ENCODE data around the gene MXD3. TPM values are rescaled to one million over a fixed set of nuclear protein-coding genes. Genes with fewer than 3 reads are reported as not detected.

Gene MXD3
- total and polyA plus RNA-seq, 2 donors (not counting 1 experiment from before 2014, with no cell fraction given), result 1.8 to 6.6 TPM

- TF ChIP-seq EZH2 (IDR thresholded peaks at IDR 0.05; ENCODE audit: low read length, missing control alignments) (no peak), CTCF (conservative IDR thresholded peaks at IDR 0.05 in 1 of 2, IDR thresholded peaks at IDR 0.05 in 1 of 2; ENCODE audit: low read depth in 1 of 2, low read length in 2 of 2) (no peak)
- Histone ChIP-seq H3K9me3 (ENCODE audit: control insufficient read depth, insufficient read depth, low read depth, low read length) (no peaks in the 10 kb centered on the region), H3K9ac (ENCODE audit: insufficient read depth, low read length) (no peak overlapping the region), H2AFZ (ENCODE audit: low read length) (no peak overlapping the region), H3K79me2 (ENCODE audit: control insufficient read depth, insufficient read depth, low read length) (no peaks in the 10 kb centered on the region), H3K4me1 (ENCODE audit: control insufficient read depth, extremely low read depth, insufficient read depth, low read length) (peaks cover 6% of the 10 kb centered on the region), H3K4me3 (replicated peaks in 1 of 4; ENCODE audit: control extremely low read depth in 1 of 4, insufficient read depth in 1 of 4, low read depth in 3 of 4, low read length in 4 of 4) (no peak overlapping the region), H3K4me2 (ENCODE audit: extremely low read depth, insufficient read depth, low read length) (no peak overlapping the region), H4K20me1 (ENCODE audit: control insufficient read depth, extremely low read depth, insufficient read depth, low read length) (no peaks in the 10 kb centered on the region), H3K27ac (ENCODE audit: insufficient read depth, low read length) (no peak overlapping the region), H3K27me3 (ENCODE audit: control insufficient read depth, insufficient read depth, low read length) (no peaks in the 10 kb centered on the region), H3K36me3 (ENCODE audit: control insufficient read depth, insufficient read depth, low read length) (peaks cover 18% of the 10 kb centered on the region)
- no peak for DNase-seq (ENCODE audit: low read depth in 2 of 2)
Observed at GRCh38 chr5:177269232-177269895, 42.3 kb downstream of the MXD3 start.

DNA sequence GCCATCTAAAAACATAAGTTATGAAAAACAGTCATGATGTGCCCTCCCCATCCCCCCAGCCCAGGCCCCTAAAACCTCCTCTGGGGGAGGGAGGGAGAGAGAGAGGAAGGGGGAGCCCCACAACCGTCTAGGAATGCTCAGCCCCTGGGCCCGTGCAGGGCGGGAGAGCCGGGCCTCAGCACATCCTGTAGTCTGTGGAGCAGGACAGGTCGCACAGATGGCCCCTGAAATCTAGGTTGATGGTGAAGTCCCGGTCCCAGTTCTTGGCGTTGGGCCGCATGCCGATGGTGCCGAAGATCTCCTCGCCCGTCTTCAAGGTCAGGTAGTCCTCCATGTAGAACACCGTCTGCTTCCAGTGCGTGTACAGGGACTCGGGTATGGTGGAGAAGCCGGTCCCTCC is 46.3 kb downstream of the MXD3 start:
- DNase-seq (ENCODE audit: low read depth in 2 of 2), result no peak
- Histone ChIP-seq H3K27ac (ENCODE audit: insufficient read depth, low read length) (no peak overlapping the region), H3K79me2 (ENCODE audit: control insufficient read depth, insufficient read depth, low read length) (no peaks in the 10 kb centered on the region), H4K20me1 (ENCODE audit: control insufficient read depth, extremely low read depth, insufficient read depth, low read length) (no peaks in the 10 kb centered on the region), H3K4me2 (ENCODE audit: extremely low read depth, insufficient read depth, low read length) (no peak overlapping the region), H2AFZ (ENCODE audit: low read length) (no peak overlapping the region), H3K4me1 (ENCODE audit: control insufficient read depth, extremely low read depth, insufficient read depth, low read length) (no peaks in the 10 kb centered on the region), H3K9me3 (ENCODE audit: control insufficient read depth, insufficient read depth, low read depth, low read length) (no peaks in the 10 kb centered on the region), H3K9ac (ENCODE audit: insufficient read depth, low read length) (no peak overlapping the region), H3K27me3 (ENCODE audit: control insufficient read depth, insufficient read depth, low read length) (no peaks in the 10 kb centered on the region), H3K36me3 (ENCODE audit: control insufficient read depth, insufficient read depth, low read length) (peaks cover 16% of the 10 kb centered on the region), H3K4me3 (replicated peaks in 1 of 4; ENCODE audit: control extremely low read depth in 1 of 4, insufficient read depth in 1 of 4, low read depth in 3 of 4, low read length in 4 of 4) (no peak overlapping the region)
- TF ChIP-seq EZH2 (IDR thresholded peaks at IDR 0.05; ENCODE audit: low read length, missing control alignments) (no peak), CTCF (conservative IDR thresholded peaks at IDR 0.05 in 1 of 2, IDR thresholded peaks at IDR 0.05 in 1 of 2; ENCODE audit: low read depth in 1 of 2, low read length in 2 of 2) (no peak)

DNA sequence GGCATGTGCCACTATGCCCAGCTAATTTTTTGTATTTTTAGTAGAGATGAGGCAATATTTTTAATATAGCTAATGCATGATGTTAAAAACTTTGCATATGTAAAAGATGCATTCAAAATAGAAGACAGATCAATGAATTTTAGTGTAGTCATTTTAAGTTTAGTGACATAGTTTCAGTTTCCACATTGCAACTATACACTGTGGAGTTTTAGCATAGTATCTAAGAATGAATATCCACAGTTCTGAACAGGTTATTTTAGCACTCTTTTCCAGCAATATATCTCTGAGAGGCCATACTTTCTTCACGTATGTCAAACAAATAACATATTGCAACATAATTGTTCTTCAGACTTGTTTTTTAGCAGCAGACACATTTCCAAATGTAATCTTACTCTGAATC is 47.5 kb downstream of the MXD3 start:
- H3K27ac ChIP-seq (ENCODE audit: insufficient read depth, low read length), result no peak overlapping the region
- no peaks in the 10 kb centered on the region for H4K20me1 ChIP-seq (ENCODE audit: control insufficient read depth, extremely low read depth, insufficient read depth, low read length)
- no peak overlapping the region for H3K4me3 ChIP-seq (replicated peaks in 1 of 4; ENCODE audit: control extremely low read depth in 1 of 4, insufficient read depth in 1 of 4, low read depth in 3 of 4, low read length in 4 of 4)
- no peak overlapping the region for H2AFZ ChIP-seq (ENCODE audit: low read length)
- H3K9ac ChIP-seq (ENCODE audit: insufficient read depth, low read length), result no peak overlapping the region
- no peak for DNase-seq (ENCODE audit: low read depth in 2 of 2)
- no peak overlapping the region for H3K4me2 ChIP-seq (ENCODE audit: extremely low read depth, insufficient read depth, low read length)
- no peaks in the 10 kb centered on the region for H3K9me3 ChIP-seq (ENCODE audit: control insufficient read depth, insufficient read depth, low read depth, low read length)
- TF ChIP-seq CTCF (conservative IDR thresholded peaks at IDR 0.05 in 1 of 2, IDR thresholded peaks at IDR 0.05 in 1 of 2; ENCODE audit: low read depth in 1 of 2, low read length in 2 of 2) (no peak), EZH2 (IDR thresholded peaks at IDR 0.05; ENCODE audit: low read length, missing control alignments) (no peak)
- H3K36me3 ChIP-seq (ENCODE audit: control insufficient read depth, insufficient read depth, low read length), result peaks cover 16% of the 10 kb centered on the region
- no peaks in the 10 kb centered on the region for H3K27me3 ChIP-seq (ENCODE audit: control insufficient read depth, insufficient read depth, low read length)
- H3K79me2 ChIP-seq (ENCODE audit: control insufficient read depth, insufficient read depth, low read length), result no peaks in the 10 kb centered on the region
- no peaks in the 10 kb centered on the region for H3K4me1 ChIP-seq (ENCODE audit: control insufficient read depth, extremely low read depth, insufficient read depth, low read length)
